ENCODE results near the gene TSC2. TPM values are rescaled to one million over a fixed set of nuclear protein-coding genes. Genes with fewer than 3 reads are reported as not detected.

TSC2 gene
- total RNA-seq, 4 donors from 2014 or later: 103 to 193 (median 143) TPM

DNA sequence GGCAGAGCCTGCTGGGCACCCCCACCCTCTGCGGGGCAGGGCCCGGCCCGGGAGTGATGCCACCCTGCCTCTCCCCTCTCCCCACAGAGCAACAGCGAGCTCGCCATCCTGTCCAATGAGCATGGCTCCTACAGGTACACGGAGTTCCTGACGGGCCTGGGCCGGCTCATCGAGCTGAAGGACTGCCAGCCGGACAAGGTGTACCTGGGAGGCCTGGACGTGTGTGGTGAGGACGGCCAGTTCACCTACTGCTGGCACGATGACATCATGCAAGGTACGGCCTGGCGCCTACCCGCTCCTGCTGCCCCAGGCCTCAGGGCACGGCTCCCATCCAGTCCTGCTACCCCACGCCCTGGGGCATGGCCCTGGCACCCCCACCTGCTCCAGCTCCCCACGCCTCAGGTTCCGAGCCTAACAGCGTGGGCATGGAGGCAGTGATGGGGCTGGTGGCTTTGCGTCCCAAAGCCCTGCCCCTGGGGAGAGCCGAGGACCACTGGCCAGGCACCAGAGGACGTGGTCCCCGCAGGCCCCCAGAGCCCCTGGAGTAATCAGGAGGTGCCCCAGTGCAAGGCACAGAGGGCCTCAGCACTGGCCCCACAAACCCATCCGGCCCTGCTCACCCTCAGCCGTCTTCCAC, 38.4 kb downstream of the TSC2 start:
- Histone ChIP-seq H3K4me3 (no peak overlapping the region), H3K9me3 (no peaks in the 10 kb centered on the region), H3K4me1 (peaks cover 70% of the 10 kb centered on the region), H3K27ac (peak overlapping the region; percentile 9), H3K27me3 (no peaks in the 10 kb centered on the region), H3K36me3 (peaks cover 89% of the 10 kb centered on the region)
- no peak for DNase-seq (ENCODE audit: low spot score in 2 of 2)
- 60% methylated on average over 2 of the region's 27 CpGs for WGBS
- TF ChIP-seq EP300 (IDR thresholded peaks at IDR 0.05) (no peak), POLR2AphosphoS5 (IDR thresholded peaks at IDR 0.05) (no peak), POLR2A (IDR thresholded peaks at IDR 0.05) (no peak)
- TF ChIP-seq, protein P1, sequence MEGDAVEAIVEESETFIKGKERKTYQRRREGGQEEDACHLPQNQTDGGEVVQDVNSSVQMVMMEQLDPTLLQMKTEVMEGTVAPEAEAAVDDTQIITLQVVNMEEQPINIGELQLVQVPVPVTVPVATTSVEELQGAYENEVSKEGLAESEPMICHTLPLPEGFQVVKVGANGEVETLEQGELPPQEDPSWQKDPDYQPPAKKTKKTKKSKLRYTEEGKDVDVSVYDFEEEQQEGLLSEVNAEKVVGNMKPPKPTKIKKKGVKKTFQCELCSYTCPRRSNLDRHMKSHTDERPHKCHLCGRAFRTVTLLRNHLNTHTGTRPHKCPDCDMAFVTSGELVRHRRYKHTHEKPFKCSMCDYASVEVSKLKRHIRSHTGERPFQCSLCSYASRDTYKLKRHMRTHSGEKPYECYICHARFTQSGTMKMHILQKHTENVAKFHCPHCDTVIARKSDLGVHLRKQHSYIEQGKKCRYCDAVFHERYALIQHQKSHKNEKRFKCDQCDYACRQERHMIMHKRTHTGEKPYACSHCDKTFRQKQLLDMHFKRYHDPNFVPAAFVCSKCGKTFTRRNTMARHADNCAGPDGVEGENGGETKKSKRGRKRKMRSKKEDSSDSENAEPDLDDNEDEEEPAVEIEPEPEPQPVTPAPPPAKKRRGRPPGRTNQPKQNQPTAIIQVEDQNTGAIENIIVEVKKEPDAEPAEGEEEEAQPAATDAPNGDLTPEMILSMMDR (IDR thresholded peaks at IDR 0.05): no peak

DNA sequence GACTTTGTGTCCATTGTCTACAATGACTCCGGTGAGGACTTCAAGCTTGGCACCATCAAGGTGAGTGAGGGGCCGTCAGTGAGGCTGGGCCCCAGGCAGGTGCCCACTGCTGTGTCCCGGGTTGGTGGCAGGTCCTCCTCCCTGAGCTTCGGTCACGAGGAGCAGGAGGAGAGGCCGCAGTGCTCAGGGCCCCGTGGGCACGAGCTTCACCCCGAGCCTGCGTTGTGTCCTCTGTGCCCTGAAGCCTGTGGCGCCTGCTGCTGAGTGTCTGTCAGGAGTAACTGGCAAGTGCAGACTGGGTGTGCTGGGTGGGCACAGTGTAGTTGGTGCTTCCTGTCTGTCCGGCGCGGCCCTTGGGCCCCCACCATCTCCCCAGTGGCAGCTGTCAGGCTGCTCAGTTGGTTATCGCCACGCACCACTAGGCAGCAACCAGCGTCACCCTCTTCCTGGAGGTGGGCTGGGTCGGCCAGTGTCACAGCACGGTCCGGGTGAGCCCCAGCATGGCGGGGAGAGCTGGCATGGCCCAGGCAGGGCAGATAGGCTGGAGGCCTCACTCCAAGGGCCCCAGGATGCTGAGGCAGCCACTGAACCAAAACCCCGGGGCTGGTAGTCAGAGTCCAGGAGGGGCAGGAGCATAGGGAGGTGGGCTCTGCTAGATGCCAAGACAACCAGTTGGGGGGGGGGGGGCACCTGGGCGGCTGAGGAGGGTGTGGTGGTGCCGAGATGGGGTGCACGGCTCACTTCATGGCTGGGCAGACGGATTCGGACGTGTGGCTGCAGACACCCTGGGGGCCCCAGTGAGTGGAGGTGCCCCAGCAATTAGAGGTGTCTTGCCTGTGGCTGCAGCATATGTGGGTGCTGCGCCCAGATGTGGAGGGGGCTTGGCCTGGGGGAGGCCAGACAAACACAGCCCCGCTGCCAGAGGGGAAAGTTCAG, 39.3 kb downstream of the TSC2 start:
- peaks cover 73% of the 10 kb centered on the region for H3K4me1 ChIP-seq
- no peaks in the 10 kb centered on the region for H3K9me3 ChIP-seq
- TF ChIP-seq, protein P1 (IDR thresholded peaks at IDR 0.05): no peak
- TF ChIP-seq POLR2AphosphoS5 (IDR thresholded peaks at IDR 0.05) (no peak), EP300 (IDR thresholded peaks at IDR 0.05) (no peak), POLR2A (IDR thresholded peaks at IDR 0.05) (no peak)
- H3K4me3 ChIP-seq: no peak overlapping the region
- DNase-seq (ENCODE audit: low spot score in 2 of 2): no peak
- WGBS: 87% methylated on average over 6 of the region's 30 CpGs
- H3K27me3 ChIP-seq: no peaks in the 10 kb centered on the region
- peaks cover 90% of the 10 kb centered on the region for H3K36me3 ChIP-seq
- H3K27ac ChIP-seq: no peak overlapping the region

DNA sequence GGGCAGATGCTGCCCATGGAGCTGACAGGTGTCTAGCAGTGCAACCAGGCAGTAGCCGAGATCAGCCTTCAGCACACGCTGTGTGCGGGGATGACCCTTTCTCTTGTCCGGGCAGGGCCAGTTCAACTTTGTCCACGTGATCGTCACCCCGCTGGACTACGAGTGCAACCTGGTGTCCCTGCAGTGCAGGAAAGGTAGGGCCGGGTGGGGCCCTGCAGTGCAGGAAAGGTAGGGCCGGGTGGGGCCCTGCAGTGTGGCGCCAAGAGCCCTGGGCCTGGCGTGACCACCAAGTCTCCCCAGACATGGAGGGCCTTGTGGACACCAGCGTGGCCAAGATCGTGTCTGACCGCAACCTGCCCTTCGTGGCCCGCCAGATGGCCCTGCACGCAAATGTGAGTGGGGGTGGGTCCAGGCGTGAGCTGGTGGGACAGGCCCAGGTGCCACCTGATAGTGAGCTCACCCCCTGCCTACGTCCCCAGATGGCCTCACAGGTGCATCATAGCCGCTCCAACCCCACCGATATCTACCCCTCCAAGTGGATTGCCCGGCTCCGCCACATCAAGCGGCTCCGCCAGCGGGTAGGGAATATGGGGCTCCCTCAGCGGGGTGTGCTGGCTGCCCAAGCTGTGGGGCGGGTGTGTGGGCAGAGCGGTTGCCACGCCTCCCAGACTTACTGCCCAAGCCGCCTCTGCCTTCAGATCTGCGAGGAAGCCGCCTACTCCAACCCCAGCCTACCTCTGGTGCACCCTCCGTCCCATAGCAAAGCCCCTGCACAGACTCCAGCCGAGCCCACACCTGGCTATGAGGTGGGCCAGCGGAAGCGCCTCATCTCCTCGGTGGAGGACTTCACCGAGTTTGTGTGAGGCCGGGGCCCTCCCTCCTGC, 40.2 kb downstream of the TSC2 start:
- H3K4me3 ChIP-seq: no peak overlapping the region
- no peaks in the 10 kb centered on the region for H3K27me3 ChIP-seq
- DNase-seq (ENCODE audit: low spot score in 2 of 2): no peak
- no peaks in the 10 kb centered on the region for H3K9me3 ChIP-seq
- 78% methylated on average over 32 of the region's 41 CpGs for WGBS
- H3K36me3 ChIP-seq: peaks cover 90% of the 10 kb centered on the region
- TF ChIP-seq EP300 (IDR thresholded peaks at IDR 0.05) (no peak), POLR2A (IDR thresholded peaks at IDR 0.05) (no peak), POLR2AphosphoS5 (IDR thresholded peaks at IDR 0.05) (no peak)
- TF ChIP-seq, protein P1 (IDR thresholded peaks at IDR 0.05): no peak
- no peak overlapping the region for H3K27ac ChIP-seq
- H3K4me1 ChIP-seq: peaks cover 67% of the 10 kb centered on the region

DNA sequence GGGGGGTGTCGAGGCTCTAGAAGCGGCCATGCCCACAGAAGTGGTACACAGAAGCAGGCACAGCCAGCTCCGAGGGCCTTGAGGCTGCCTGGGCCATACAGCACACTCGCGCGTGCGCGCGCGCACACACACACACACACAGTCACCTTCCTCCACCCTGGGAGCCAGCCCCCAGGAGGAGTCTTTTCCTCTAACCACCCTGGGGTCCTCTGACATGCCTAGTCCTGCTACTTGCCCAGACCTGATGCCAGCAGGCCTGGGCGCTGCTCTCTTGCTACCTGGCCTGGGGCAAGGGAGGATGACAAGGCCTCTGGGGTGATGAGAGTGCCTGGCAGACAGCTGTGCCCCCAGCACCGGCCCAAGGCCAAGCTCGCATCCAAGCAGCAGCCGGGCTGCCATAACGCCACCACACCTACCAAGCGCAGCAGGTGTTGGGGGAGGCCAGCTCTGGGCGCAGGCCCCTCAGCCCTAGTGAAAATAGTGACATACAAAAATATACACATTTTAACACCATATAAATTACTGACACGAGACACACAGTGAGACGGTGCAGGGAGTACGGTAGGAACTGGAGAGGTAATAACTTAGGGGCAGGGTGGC, 41.1 kb downstream of the TSC2 start:
- TF ChIP-seq POLR2A (IDR thresholded peaks at IDR 0.05): no peak
- TF ChIP-seq EP300 (IDR thresholded peaks at IDR 0.05): no peak
- no peak for TF ChIP-seq POLR2AphosphoS5 (IDR thresholded peaks at IDR 0.05)
- TF ChIP-seq, protein P1 (IDR thresholded peaks at IDR 0.05): no peak
- Histone ChIP-seq H3K4me1 (peaks cover 66% of the 10 kb centered on the region), H3K27me3 (no peaks in the 10 kb centered on the region), H3K27ac (no peak overlapping the region), H3K9me3 (no peaks in the 10 kb centered on the region), H3K4me3 (no peak overlapping the region), H3K36me3 (peaks cover 92% of the 10 kb centered on the region)
- 79% methylated on average over 18 of the region's 20 CpGs for WGBS
- DNase-seq (ENCODE audit: low spot score in 2 of 2): no peak
